ENCODE measurements around the gene GLYAT. TPM values are rescaled to one million over a fixed set of nuclear protein-coding genes. Genes with fewer than 3 reads are reported as not detected.

Gene GLYAT
- total and polyA plus RNA-seq, 2 donors (not counting 1 experiment from before 2014, with no cell fraction given), result not detected

GRCh38 chr11:58726737-58727414 lies 4.9 kb downstream of the GLYAT start:
- no peaks in the 10 kb centered on the region for H3K36me3 ChIP-seq (ENCODE audit: control insufficient read depth, insufficient read depth, low read length)
- no peak overlapping the region for H3K4me3 ChIP-seq (replicated peaks in 1 of 4; ENCODE audit: control extremely low read depth in 1 of 4, insufficient read depth in 1 of 4, low read depth in 3 of 4, low read length in 4 of 4)
- no peaks in the 10 kb centered on the region for H3K9me3 ChIP-seq (ENCODE audit: control insufficient read depth, insufficient read depth, low read depth, low read length)
- DNase-seq (ENCODE audit: low read depth in 2 of 2), result no peak
- H3K9ac ChIP-seq (ENCODE audit: insufficient read depth, low read length), result no peak overlapping the region
- no peaks in the 10 kb centered on the region for H4K20me1 ChIP-seq (ENCODE audit: control insufficient read depth, extremely low read depth, insufficient read depth, low read length)
- no peak overlapping the region for H3K27ac ChIP-seq (ENCODE audit: insufficient read depth, low read length)
- H3K4me2 ChIP-seq (ENCODE audit: extremely low read depth, insufficient read depth, low read length), result no peak overlapping the region
- H2AFZ ChIP-seq (ENCODE audit: low read length), result no peak overlapping the region
- TF ChIP-seq CTCF (conservative IDR thresholded peaks at IDR 0.05 in 1 of 2, IDR thresholded peaks at IDR 0.05 in 1 of 2; ENCODE audit: low read depth in 1 of 2, low read length in 2 of 2), result no peak
- no peak for TF ChIP-seq EZH2 (IDR thresholded peaks at IDR 0.05; ENCODE audit: low read length, missing control alignments)
- H3K4me1 ChIP-seq (ENCODE audit: control insufficient read depth, extremely low read depth, insufficient read depth, low read length), result no peaks in the 10 kb centered on the region
- no peaks in the 10 kb centered on the region for H3K27me3 ChIP-seq (ENCODE audit: control insufficient read depth, insufficient read depth, low read length)
- no peaks in the 10 kb centered on the region for H3K79me2 ChIP-seq (ENCODE audit: control insufficient read depth, insufficient read depth, low read length)

- H3K4me2 ChIP-seq (ENCODE audit: extremely low read depth, insufficient read depth, low read length), result no peak overlapping the region
- DNase-seq (ENCODE audit: low read depth in 2 of 2), result no peak
- H3K9me3 ChIP-seq (ENCODE audit: control insufficient read depth, insufficient read depth, low read depth, low read length), result no peaks in the 10 kb centered on the region
- H3K4me1 ChIP-seq (ENCODE audit: control insufficient read depth, extremely low read depth, insufficient read depth, low read length), result no peaks in the 10 kb centered on the region
- H3K27ac ChIP-seq (ENCODE audit: insufficient read depth, low read length), result no peak overlapping the region
- TF ChIP-seq EZH2 (IDR thresholded peaks at IDR 0.05; ENCODE audit: low read length, missing control alignments) (no peak), CTCF (conservative IDR thresholded peaks at IDR 0.05 in 1 of 2, IDR thresholded peaks at IDR 0.05 in 1 of 2; ENCODE audit: low read depth in 1 of 2, low read length in 2 of 2) (no peak)
- H3K36me3 ChIP-seq (ENCODE audit: control insufficient read depth, insufficient read depth, low read length), result no peaks in the 10 kb centered on the region
- H3K27me3 ChIP-seq (ENCODE audit: control insufficient read depth, insufficient read depth, low read length), result no peaks in the 10 kb centered on the region
- H3K4me3 ChIP-seq (replicated peaks in 1 of 4; ENCODE audit: control extremely low read depth in 1 of 4, insufficient read depth in 1 of 4, low read depth in 3 of 4, low read length in 4 of 4), result no peak overlapping the region
- H3K9ac ChIP-seq (ENCODE audit: insufficient read depth, low read length), result no peak overlapping the region
- no peak overlapping the region for H2AFZ ChIP-seq (ENCODE audit: low read length)
- H3K79me2 ChIP-seq (ENCODE audit: control insufficient read depth, insufficient read depth, low read length), result no peaks in the 10 kb centered on the region
- no peaks in the 10 kb centered on the region for H4K20me1 ChIP-seq (ENCODE audit: control insufficient read depth, extremely low read depth, insufficient read depth, low read length)
These were observed 12.2 kb downstream of the GLYAT start for GRCh38 chr11:58719406-58720117.

GRCh38 chr11:58712531-58712930 lies 19.2 kb downstream of the GLYAT start:
- TF ChIP-seq CTCF (conservative IDR thresholded peaks at IDR 0.05 in 1 of 2, IDR thresholded peaks at IDR 0.05 in 1 of 2; ENCODE audit: low read depth in 1 of 2, low read length in 2 of 2), result no peak
- TF ChIP-seq EZH2 (IDR thresholded peaks at IDR 0.05; ENCODE audit: low read length, missing control alignments), result no peak
- Histone ChIP-seq H3K27ac (ENCODE audit: insufficient read depth, low read length) (no peak overlapping the region), H3K36me3 (ENCODE audit: control insufficient read depth, insufficient read depth, low read length) (no peaks in the 10 kb centered on the region), H3K27me3 (ENCODE audit: control insufficient read depth, insufficient read depth, low read length) (no peaks in the 10 kb centered on the region), H3K4me1 (ENCODE audit: control insufficient read depth, extremely low read depth, insufficient read depth, low read length) (no peaks in the 10 kb centered on the region), H3K4me3 (replicated peaks in 1 of 4; ENCODE audit: control extremely low read depth in 1 of 4, insufficient read depth in 1 of 4, low read depth in 3 of 4, low read length in 4 of 4) (no peak overlapping the region), H3K9ac (ENCODE audit: insufficient read depth, low read length) (no peak overlapping the region), H2AFZ (ENCODE audit: low read length) (no peak overlapping the region), H3K9me3 (ENCODE audit: control insufficient read depth, insufficient read depth, low read depth, low read length) (no peaks in the 10 kb centered on the region), H3K4me2 (ENCODE audit: extremely low read depth, insufficient read depth, low read length) (no peak overlapping the region), H4K20me1 (ENCODE audit: control insufficient read depth, extremely low read depth, insufficient read depth, low read length) (no peaks in the 10 kb centered on the region), H3K79me2 (ENCODE audit: control insufficient read depth, insufficient read depth, low read length) (no peaks in the 10 kb centered on the region)
- DNase-seq (ENCODE audit: low read depth in 2 of 2), result no peak
